ENCODE data around the gene EPM2AIP1. TPM values are rescaled to one million over a fixed set of nuclear protein-coding genes. Genes with fewer than 3 reads are reported as not detected.

The EPM2AIP1 gene
- total RNA-seq, 1 experiment from 2014 or later: 7.3 TPM

DNA sequence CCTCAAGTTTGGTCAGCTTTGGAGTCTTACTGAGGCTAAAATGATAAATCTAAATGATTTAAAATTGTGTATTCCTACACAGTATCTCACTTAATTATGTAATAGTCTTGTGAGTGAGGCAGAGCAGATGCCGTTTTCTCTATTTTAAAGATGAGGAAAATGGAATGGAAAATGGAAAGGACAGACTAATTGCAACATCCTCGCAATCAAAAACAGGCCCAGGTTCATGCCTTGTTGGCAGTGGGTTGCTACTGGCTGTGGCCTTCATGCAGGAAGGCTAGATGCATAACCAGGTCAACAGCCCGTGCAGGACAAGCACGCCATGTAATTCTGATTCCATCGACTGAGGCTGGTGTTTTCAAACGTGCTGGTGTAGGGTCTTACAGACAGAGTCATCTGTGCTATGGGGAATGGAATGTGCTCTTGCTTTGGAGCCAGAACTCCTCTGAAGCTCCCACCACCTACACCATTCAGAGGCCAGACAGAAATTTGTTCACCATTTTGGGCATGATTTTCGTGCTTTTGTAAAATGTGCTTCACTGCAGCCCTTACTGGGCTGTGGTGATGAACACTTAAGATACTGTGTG is 38.3 kb upstream of the EPM2AIP1 start:
- TF ChIP-seq POLR2AphosphoS5 (IDR thresholded peaks at IDR 0.05; ENCODE audit: low read depth, low read length) (no peak), TCF7L2 (IDR thresholded peaks at IDR 0.05; ENCODE audit: low read depth, low read length) (no peak), SIN3A (IDR thresholded peaks at IDR 0.05; ENCODE audit: borderline replicate concordance, insufficient read depth, low read depth, low read length) (no peak)
- TF ChIP-seq, protein P1, sequence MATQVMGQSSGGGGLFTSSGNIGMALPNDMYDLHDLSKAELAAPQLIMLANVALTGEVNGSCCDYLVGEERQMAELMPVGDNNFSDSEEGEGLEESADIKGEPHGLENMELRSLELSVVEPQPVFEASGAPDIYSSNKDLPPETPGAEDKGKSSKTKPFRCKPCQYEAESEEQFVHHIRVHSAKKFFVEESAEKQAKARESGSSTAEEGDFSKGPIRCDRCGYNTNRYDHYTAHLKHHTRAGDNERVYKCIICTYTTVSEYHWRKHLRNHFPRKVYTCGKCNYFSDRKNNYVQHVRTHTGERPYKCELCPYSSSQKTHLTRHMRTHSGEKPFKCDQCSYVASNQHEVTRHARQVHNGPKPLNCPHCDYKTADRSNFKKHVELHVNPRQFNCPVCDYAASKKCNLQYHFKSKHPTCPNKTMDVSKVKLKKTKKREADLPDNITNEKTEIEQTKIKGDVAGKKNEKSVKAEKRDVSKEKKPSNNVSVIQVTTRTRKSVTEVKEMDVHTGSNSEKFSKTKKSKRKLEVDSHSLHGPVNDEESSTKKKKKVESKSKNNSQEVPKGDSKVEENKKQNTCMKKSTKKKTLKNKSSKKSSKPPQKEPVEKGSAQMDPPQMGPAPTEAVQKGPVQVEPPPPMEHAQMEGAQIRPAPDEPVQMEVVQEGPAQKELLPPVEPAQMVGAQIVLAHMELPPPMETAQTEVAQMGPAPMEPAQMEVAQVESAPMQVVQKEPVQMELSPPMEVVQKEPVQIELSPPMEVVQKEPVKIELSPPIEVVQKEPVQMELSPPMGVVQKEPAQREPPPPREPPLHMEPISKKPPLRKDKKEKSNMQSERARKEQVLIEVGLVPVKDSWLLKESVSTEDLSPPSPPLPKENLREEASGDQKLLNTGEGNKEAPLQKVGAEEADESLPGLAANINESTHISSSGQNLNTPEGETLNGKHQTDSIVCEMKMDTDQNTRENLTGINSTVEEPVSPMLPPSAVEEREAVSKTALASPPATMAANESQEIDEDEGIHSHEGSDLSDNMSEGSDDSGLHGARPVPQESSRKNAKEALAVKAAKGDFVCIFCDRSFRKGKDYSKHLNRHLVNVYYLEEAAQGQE (IDR thresholded peaks at IDR 0.05; ENCODE audit: insufficient read depth in 1 of 2, low read depth in 2 of 2, low read length in 1 of 2): no peak
- TF ChIP-seq, protein P2, sequence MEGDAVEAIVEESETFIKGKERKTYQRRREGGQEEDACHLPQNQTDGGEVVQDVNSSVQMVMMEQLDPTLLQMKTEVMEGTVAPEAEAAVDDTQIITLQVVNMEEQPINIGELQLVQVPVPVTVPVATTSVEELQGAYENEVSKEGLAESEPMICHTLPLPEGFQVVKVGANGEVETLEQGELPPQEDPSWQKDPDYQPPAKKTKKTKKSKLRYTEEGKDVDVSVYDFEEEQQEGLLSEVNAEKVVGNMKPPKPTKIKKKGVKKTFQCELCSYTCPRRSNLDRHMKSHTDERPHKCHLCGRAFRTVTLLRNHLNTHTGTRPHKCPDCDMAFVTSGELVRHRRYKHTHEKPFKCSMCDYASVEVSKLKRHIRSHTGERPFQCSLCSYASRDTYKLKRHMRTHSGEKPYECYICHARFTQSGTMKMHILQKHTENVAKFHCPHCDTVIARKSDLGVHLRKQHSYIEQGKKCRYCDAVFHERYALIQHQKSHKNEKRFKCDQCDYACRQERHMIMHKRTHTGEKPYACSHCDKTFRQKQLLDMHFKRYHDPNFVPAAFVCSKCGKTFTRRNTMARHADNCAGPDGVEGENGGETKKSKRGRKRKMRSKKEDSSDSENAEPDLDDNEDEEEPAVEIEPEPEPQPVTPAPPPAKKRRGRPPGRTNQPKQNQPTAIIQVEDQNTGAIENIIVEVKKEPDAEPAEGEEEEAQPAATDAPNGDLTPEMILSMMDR (IDR thresholded peaks at IDR 0.05): no peak
- Histone ChIP-seq H3K27ac (ENCODE audit: low read length) (no peak overlapping the region), H3K9me3 (ENCODE audit: control insufficient read depth, insufficient read depth, low read depth, low read length) (no peaks in the 10 kb centered on the region), H3K4me1 (ENCODE audit: control insufficient read depth, insufficient read depth, low read length) (no peaks in the 10 kb centered on the region), H3K27me3 (ENCODE audit: control insufficient read depth, insufficient read depth, low read length) (no peaks in the 10 kb centered on the region), H3K4me3 (ENCODE audit: low read depth in 2 of 2, low read length in 2 of 2) (no peak overlapping the region), H3K36me3 (ENCODE audit: control insufficient read depth, insufficient read depth, low read length) (peaks cover 13% of the 10 kb centered on the region; the same call in 1 of the 2 replicates)
- intact Hi-C loops (cut with micrococcal nuclease; ENCODE audit: unreplicated experiment): no loop called here
- no peak for DNase-seq (ENCODE audit: low read depth, low spot score)
- ChIA-PET POLR2A (no interaction called here), CTCF (no interaction called here)
- in situ Hi-C loops (cut with HindIII; ENCODE audit: low pct_unique_long_range_greater_than_20kb, low sequenced_read_pairs): no loop called here
- ATAC-seq: no peak
- no TSS peak for BruUV-seq (replicated peaks)

DNA sequence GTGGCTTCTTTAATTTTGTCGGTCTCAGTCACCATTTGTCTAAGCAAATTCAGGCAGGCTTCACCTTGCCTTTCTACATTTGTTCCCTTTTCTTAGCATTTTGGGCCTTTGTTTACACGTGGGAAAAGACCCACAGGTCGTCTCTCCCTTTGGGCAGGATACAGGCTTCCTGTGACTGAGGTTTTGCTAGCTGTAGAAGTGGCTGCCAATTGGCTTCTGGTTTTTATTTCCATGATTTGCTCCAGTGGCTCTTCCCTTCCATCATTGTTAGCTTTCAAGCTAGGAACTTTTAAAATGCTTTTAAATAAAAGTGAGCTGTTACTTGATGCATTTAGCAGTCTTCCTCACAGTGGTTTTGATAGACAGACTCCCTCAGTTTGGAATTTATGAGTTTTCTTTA is 37.7 kb upstream of the EPM2AIP1 start:
- H3K27me3 ChIP-seq (ENCODE audit: control insufficient read depth, insufficient read depth, low read length): no peaks in the 10 kb centered on the region
- H3K4me3 ChIP-seq (ENCODE audit: low read depth in 2 of 2, low read length in 2 of 2): no peak overlapping the region
- CTCF ChIA-PET: no interaction called here
- TF ChIP-seq POLR2AphosphoS5 (IDR thresholded peaks at IDR 0.05; ENCODE audit: low read depth, low read length) (no peak), SIN3A (IDR thresholded peaks at IDR 0.05; ENCODE audit: borderline replicate concordance, insufficient read depth, low read depth, low read length) (no peak), TCF7L2 (IDR thresholded peaks at IDR 0.05; ENCODE audit: low read depth, low read length) (no peak)
- TF ChIP-seq, protein P1 (IDR thresholded peaks at IDR 0.05; ENCODE audit: insufficient read depth in 1 of 2, low read depth in 2 of 2, low read length in 1 of 2): no peak
- TF ChIP-seq, protein P2 (IDR thresholded peaks at IDR 0.05): no peak
- peaks cover 18% of the 10 kb centered on the region for H3K36me3 ChIP-seq (ENCODE audit: control insufficient read depth, insufficient read depth, low read length)
- ATAC-seq (no peak), DNase-seq (ENCODE audit: low read depth, low spot score) (no peak)
- in situ Hi-C loops (cut with HindIII; ENCODE audit: low pct_unique_long_range_greater_than_20kb, low sequenced_read_pairs): no loop called here
- H3K4me1 ChIP-seq (ENCODE audit: control insufficient read depth, insufficient read depth, low read length): no peaks in the 10 kb centered on the region
- H3K9me3 ChIP-seq (ENCODE audit: control insufficient read depth, insufficient read depth, low read depth, low read length): no peaks in the 10 kb centered on the region
- no TSS peak for BruUV-seq (replicated peaks)
- intact Hi-C loops (cut with micrococcal nuclease; ENCODE audit: unreplicated experiment): no loop called here
- H3K27ac ChIP-seq (ENCODE audit: low read length): no peak overlapping the region
- POLR2A ChIA-PET: interaction anchor here (0.7 kb wide), 1 partner anchor 537 kb away, joined by 10 read pairs; no protein-coding TSS in a partner anchor

Data from Panc1 (cell line).